Measurements from ENCODE around the gene ZNF319.

- no peak for TF ChIP-seq POLR2A (IDR thresholded peaks at IDR 0.05)
- TF ChIP-seq CTCF (IDR thresholded peaks at IDR 0.05), result no peak
- TF ChIP-seq POLR2AphosphoS5 (IDR thresholded peaks at IDR 0.05; ENCODE audit: insufficient read depth in 1 of 2, low read depth in 1 of 2), result no peak
Measured at GRCh38 chr16:57949013-57949412, 51.5 kb downstream of the ZNF319 start.

All from vagina (tissue), 2 donors.